ENCODE results near the gene ASCL5. TPM values are rescaled to one million over a fixed set of nuclear protein-coding genes. Genes with fewer than 3 reads are reported as not detected.

ASCL5 gene
- polyA plus RNA-seq, 3 donors = not detected

GRCh38 chr1:201134405-201134804 lies 7.4 kb upstream of the ASCL5 start:
- Histone ChIP-seq H3K79me2 (ENCODE audit: insufficient read depth, low read length) (no peaks in the 10 kb centered on the region), H3K27me3 (ENCODE audit: control insufficient read depth in 2 of 2, insufficient read depth in 2 of 2, low read length in 2 of 2) (no peaks in the 10 kb centered on the region), H3K4me2 (replicated peaks; ENCODE audit: extremely low read depth, low read length, poor library complexity, severe bottlenecking) (no peak overlapping the region), H2AFZ (ENCODE audit: insufficient read depth, low read depth, low read length, poor library complexity, severe bottlenecking) (no peak overlapping the region), H3K4me1 (ENCODE audit: control insufficient read depth in 1 of 2, insufficient read depth in 2 of 2, low read length in 2 of 2) (no peaks in the 10 kb centered on the region), H4K20me1 (ENCODE audit: insufficient read depth, low read length) (no peaks in the 10 kb centered on the region), H3K9me3 (replicated peaks in 1 of 2; ENCODE audit: control insufficient read depth in 1 of 2, insufficient read depth in 1 of 2, low read length in 2 of 2) (no peaks in the 10 kb centered on the region), H3K36me3 (replicated peaks in 1 of 2; ENCODE audit: control insufficient read depth in 1 of 2, insufficient read depth in 2 of 2, low read length in 2 of 2) (peaks cover 23 to 30% of the 10 kb centered on the region in 2 donors), H3K27ac (ENCODE audit: low read depth in 1 of 2, low read length in 2 of 2) (no peak overlapping the region), H3K4me3 (replicated peaks in 1 of 3; ENCODE audit: low read depth in 2 of 3, low read length in 3 of 3) (no peak overlapping the region), H3K9ac (ENCODE audit: insufficient read depth, low read length, poor library complexity, severe bottlenecking) (no peak overlapping the region)
- intact Hi-C loops (cut with micrococcal nuclease) = no loop called here
- Mint-ChIP-seq H3K27ac (no peak overlapping the region), H3K9me3 (no peaks in the 10 kb centered on the region), H3K4me3 (no peak overlapping the region), H3K27me3 (ENCODE audit: low read depth in 3 of 3) (peaks cover 0 to 3% (median 3%) of the 10 kb centered on the region in 3 donors), H3K36me3 (peaks cover 24 to 42% of the 10 kb centered on the region in 2 donors), H3K4me1 (no peaks in the 10 kb centered on the region)
- TF ChIP-seq, protein P1, sequence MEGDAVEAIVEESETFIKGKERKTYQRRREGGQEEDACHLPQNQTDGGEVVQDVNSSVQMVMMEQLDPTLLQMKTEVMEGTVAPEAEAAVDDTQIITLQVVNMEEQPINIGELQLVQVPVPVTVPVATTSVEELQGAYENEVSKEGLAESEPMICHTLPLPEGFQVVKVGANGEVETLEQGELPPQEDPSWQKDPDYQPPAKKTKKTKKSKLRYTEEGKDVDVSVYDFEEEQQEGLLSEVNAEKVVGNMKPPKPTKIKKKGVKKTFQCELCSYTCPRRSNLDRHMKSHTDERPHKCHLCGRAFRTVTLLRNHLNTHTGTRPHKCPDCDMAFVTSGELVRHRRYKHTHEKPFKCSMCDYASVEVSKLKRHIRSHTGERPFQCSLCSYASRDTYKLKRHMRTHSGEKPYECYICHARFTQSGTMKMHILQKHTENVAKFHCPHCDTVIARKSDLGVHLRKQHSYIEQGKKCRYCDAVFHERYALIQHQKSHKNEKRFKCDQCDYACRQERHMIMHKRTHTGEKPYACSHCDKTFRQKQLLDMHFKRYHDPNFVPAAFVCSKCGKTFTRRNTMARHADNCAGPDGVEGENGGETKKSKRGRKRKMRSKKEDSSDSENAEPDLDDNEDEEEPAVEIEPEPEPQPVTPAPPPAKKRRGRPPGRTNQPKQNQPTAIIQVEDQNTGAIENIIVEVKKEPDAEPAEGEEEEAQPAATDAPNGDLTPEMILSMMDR (IDR thresholded peaks at IDR 0.05) = no peak
- DNase-seq = no peak
- 100% methylated on average over 1 of the region's 6 CpGs for WGBS (ENCODE audit: insufficient coverage)

- Histone ChIP-seq H3K9me3 (replicated peaks in 1 of 2; ENCODE audit: control insufficient read depth in 1 of 2, insufficient read depth in 1 of 2, low read length in 2 of 2) (no peaks in the 10 kb centered on the region), H3K27me3 (ENCODE audit: control insufficient read depth in 2 of 2, insufficient read depth in 2 of 2, low read length in 2 of 2) (no peaks in the 10 kb centered on the region), H3K9ac (ENCODE audit: insufficient read depth, low read length, poor library complexity, severe bottlenecking) (no peak overlapping the region), H2AFZ (ENCODE audit: insufficient read depth, low read depth, low read length, poor library complexity, severe bottlenecking) (no peak overlapping the region), H3K4me1 (ENCODE audit: control insufficient read depth in 1 of 2, insufficient read depth in 2 of 2, low read length in 2 of 2) (no peaks in the 10 kb centered on the region), H4K20me1 (ENCODE audit: insufficient read depth, low read length) (no peaks in the 10 kb centered on the region), H3K4me2 (replicated peaks; ENCODE audit: extremely low read depth, low read length, poor library complexity, severe bottlenecking) (no peak overlapping the region), H3K36me3 (replicated peaks in 1 of 2; ENCODE audit: control insufficient read depth in 1 of 2, insufficient read depth in 2 of 2, low read length in 2 of 2) (peaks cover 12 to 16% of the 10 kb centered on the region in 2 donors), H3K79me2 (ENCODE audit: insufficient read depth, low read length) (no peaks in the 10 kb centered on the region), H3K4me3 (replicated peaks in 1 of 3; ENCODE audit: low read depth in 2 of 3, low read length in 3 of 3) (no peak overlapping the region), H3K27ac (ENCODE audit: low read depth in 1 of 2, low read length in 2 of 2) (no peak overlapping the region)
- WGBS (ENCODE audit: insufficient coverage) = 86% methylated on average over 3 of the region's 4 CpGs
- H3K4me1 Mint-ChIP-seq = no peaks in the 10 kb centered on the region
- H3K27ac Mint-ChIP-seq = no peak overlapping the region
- H3K36me3 Mint-ChIP-seq = peaks cover 14 to 20% of the 10 kb centered on the region in 2 donors
- TF ChIP-seq, protein P1 (IDR thresholded peaks at IDR 0.05) = no peak
- no peak overlapping the region for H3K4me3 Mint-ChIP-seq
- peaks cover 0 to 6% (median 3%) of the 10 kb centered on the region in 3 donors for H3K27me3 Mint-ChIP-seq (ENCODE audit: low read depth in 3 of 3)
- no peaks in the 10 kb centered on the region for H3K9me3 Mint-ChIP-seq
- intact Hi-C loops (cut with micrococcal nuclease) = no loop called here
- no peak for DNase-seq
Measured at GRCh38 chr1:201131398-201131797, 4.4 kb upstream of the ASCL5 start.

Data from CD14-positive monocyte (primary cell).